Caco-2 (cell line): ENCODE measurements around the gene ITGAD. TPM values are rescaled to one million over a fixed set of nuclear protein-coding genes. Genes with fewer than 3 reads are reported as not detected.

Source experiments
- BruUV-seq: library from RNA; stranded (reverse); fragments of 400-500 nt; replicated peaks from 2 replicates; lab custom pipeline; 2021; lab: Mats Ljungman, UMichigan
- CTCF ChIA-PET: fragments of 300-600 bp; sonication (Branson Sonifier 250); formaldehyde crosslinking; loops from one replicate; lab custom pipeline; 2022; ENCODE audit warnings: antibody characterized with exemption; lab: Charles Lee
- POLR2A ChIA-PET: fragments of 300-600 bp; sonication (Branson Sonifier 250); formaldehyde crosslinking; loops from one replicate; lab custom pipeline; 2022; ENCODE audit warnings: antibody characterized with exemption; lab: Charles Lee
- DNase-seq, 2 experiments: peaks; one replicate each; pipeline versions ENCODE4 v3.0.0 to v3.0.0-alpha.2; 2020 to 2022
- H3K27me3 ChIP-seq: replicated peaks from 2 replicates; pipeline ENCODE4 v1.6.0; 2011; ENCODE audit warnings: low read length; ENCODE audit not compliant: control insufficient read depth, insufficient read depth
- H3K36me3 ChIP-seq: 2 replicates; pipeline ENCODE4 v1.5.1; 2011; ENCODE audit warnings: low read length; ENCODE audit not compliant: control insufficient read depth, insufficient read depth
- H3K4me1 ChIP-seq: fragments of 250-450 bp; sonication (Bioruptor Pico); 2 replicates; pipeline ENCODE4 v1.5.1; 2020; ENCODE audit warnings: mild to moderate bottlenecking
- H3K4me3 ChIP-seq: 2 replicates; pipeline ENCODE4 v1.5.1; 2011; ENCODE audit warnings: low read depth, mild to moderate bottlenecking, control low read depth, low read length
- H3K9me3 ChIP-seq: fragments of 250-450 bp; sonication (Bioruptor Pico); 2 replicates; pipeline ENCODE4 v1.5.1; 2020; ENCODE audit warnings: mild to moderate bottlenecking, moderate library complexity
- H3K27ac Mint-ChIP-seq: one replicate; pipeline ENCODE4 v1.8.0; 2022; ENCODE audit warnings: mixed read lengths; ENCODE audit not compliant: unreplicated experiment
- H3K27me3 Mint-ChIP-seq: one replicate; pipeline ENCODE4 v1.8.0; 2022; ENCODE audit warnings: mixed read lengths; ENCODE audit not compliant: insufficient read depth, unreplicated experiment
- H3K36me3 Mint-ChIP-seq: one replicate; pipeline ENCODE4 v1.8.0; 2022; ENCODE audit warnings: mild to moderate bottlenecking, mixed read lengths; ENCODE audit not compliant: insufficient read depth, unreplicated experiment
- H3K4me1 Mint-ChIP-seq: one replicate; pipeline ENCODE4 v1.8.0; 2022; ENCODE audit warnings: low read depth, mixed read lengths; ENCODE audit not compliant: unreplicated experiment
- H3K4me3 Mint-ChIP-seq: one replicate; pipeline ENCODE4 v1.8.0; 2022; ENCODE audit warnings: mild to moderate bottlenecking, moderate library complexity, mixed read lengths; ENCODE audit not compliant: unreplicated experiment
- H3K9me3 Mint-ChIP-seq: one replicate; pipeline ENCODE4 v1.8.0; 2022; ENCODE audit warnings: mixed read lengths; ENCODE audit not compliant: unreplicated experiment
- CTCF ChIP-seq, 2 experiments: fragments of 200-600 bp in 1 of 2; IDR thresholded peaks; 1 replicate in 1 of 2; 2 replicates in 1 of 2; pipeline versions ENCODE4 v1.5.1 to v1.8.0; 2011 to 2022; ENCODE audit warnings: antibody characterized with exemption in 1 of 2, control low read depth in 1 of 2, inconsistent platforms in 1 of 2, low read depth in 1 of 2, low read length in 1 of 2, mild to moderate bottlenecking in 1 of 2, moderate library complexity in 1 of 2; ENCODE audit not compliant: insufficient read depth in 1 of 2, severe bottlenecking in 1 of 2, unreplicated experiment in 1 of 2
- intact Hi-C: fragments of 100-400 bp; cut with micrococcal nuclease; formaldehyde crosslinking; loops from one replicate; pipeline ENCODE4 v1.10.0; 2022; ENCODE audit not compliant: unreplicated experiment
- total RNA-seq: library from RNA; stranded (reverse); gene quantifications from 2 replicates; pipeline ENCODE4 v1.2.3, GENCODE V29; 2022

The ITGAD gene
- total RNA-seq, 1 experiment from 2014 or later: not detected

- no peaks in the 10 kb centered on the region for H3K27me3 ChIP-seq
- H3K36me3 ChIP-seq: no peaks in the 10 kb centered on the region
- no TSS peak for BruUV-seq
- no peak overlapping the region for H3K4me3 ChIP-seq
- H3K9me3 ChIP-seq: no peaks in the 10 kb centered on the region
- Mint-ChIP-seq H3K27me3 (peaks cover 3% of the 10 kb centered on the region), H3K27ac (no peak overlapping the region), H3K4me3 (no peak overlapping the region), H3K4me1 (no peaks in the 10 kb centered on the region), H3K36me3 (peaks cover 5% of the 10 kb centered on the region), H3K9me3 (no peaks in the 10 kb centered on the region)
- ChIA-PET POLR2A (no interaction called here), CTCF (no interaction called here)
- TF ChIP-seq CTCF (IDR thresholded peaks at IDR 0.05; ENCODE audit: insufficient read depth in 1 of 2, low read depth in 1 of 2, low read length in 1 of 2, severe bottlenecking in 1 of 2, unreplicated experiment in 1 of 2): no peak
- intact Hi-C loops: no loop called here
- H3K4me1 ChIP-seq: no peaks in the 10 kb centered on the region
- no peak for DNase-seq
These were observed 32.9 kb upstream of the ITGAD start for GRCh38 chr16:31360251-31360650.

- ChIA-PET CTCF (no interaction called here), POLR2A (no interaction called here)
- H3K4me3 Mint-ChIP-seq: no peak overlapping the region
- no TSS peak for BruUV-seq
- H3K9me3 Mint-ChIP-seq: no peaks in the 10 kb centered on the region
- H3K36me3 Mint-ChIP-seq: peaks cover 5% of the 10 kb centered on the region
- H3K4me1 Mint-ChIP-seq: no peaks in the 10 kb centered on the region
- H3K27ac Mint-ChIP-seq: no peak overlapping the region
- TF ChIP-seq CTCF (IDR thresholded peaks at IDR 0.05; ENCODE audit: insufficient read depth in 1 of 2, low read depth in 1 of 2, low read length in 1 of 2, severe bottlenecking in 1 of 2, unreplicated experiment in 1 of 2): no peak
- H3K9me3 ChIP-seq: no peaks in the 10 kb centered on the region
- DNase-seq: no peak
- no peaks in the 10 kb centered on the region for H3K27me3 ChIP-seq
- no peaks in the 10 kb centered on the region for H3K36me3 ChIP-seq
- peaks cover 3% of the 10 kb centered on the region for H3K27me3 Mint-ChIP-seq
- intact Hi-C loops: no loop called here
- no peaks in the 10 kb centered on the region for H3K4me1 ChIP-seq
- H3K4me3 ChIP-seq: no peak overlapping the region
These were observed 31.7 kb upstream of the ITGAD start for GRCh38 chr16:31361201-31362110.

- no TSS peak for BruUV-seq
- Histone ChIP-seq H3K4me3 (no peak overlapping the region), H3K36me3 (no peaks in the 10 kb centered on the region), H3K4me1 (no peaks in the 10 kb centered on the region), H3K27me3 (no peaks in the 10 kb centered on the region), H3K9me3 (no peaks in the 10 kb centered on the region)
- CTCF ChIA-PET: no interaction called here
- POLR2A ChIA-PET: no interaction called here
- Mint-ChIP-seq H3K4me1 (no peaks in the 10 kb centered on the region), H3K4me3 (no peak overlapping the region), H3K27me3 (peaks cover 3% of the 10 kb centered on the region), H3K9me3 (no peaks in the 10 kb centered on the region), H3K36me3 (no peaks in the 10 kb centered on the region), H3K27ac (no peak overlapping the region)
- TF ChIP-seq CTCF (IDR thresholded peaks at IDR 0.05; ENCODE audit: insufficient read depth in 1 of 2, low read depth in 1 of 2, low read length in 1 of 2, severe bottlenecking in 1 of 2, unreplicated experiment in 1 of 2): no peak
- DNase-seq: no peak
- intact Hi-C loops: no loop called here
These were observed 30.4 kb upstream of the ITGAD start for GRCh38 chr16:31362476-31363405.
